Stimulated activated CD4-positive, alpha-beta T cell treated with anti-CD3 and anti-CD28 coated beads, Interleukin-1b, Interleukin-23, amount 100 ng/mL, for 24 hours (primary cell): Measurements from ENCODE around the gene SMIM36.
A peak's percentile ranks its signal among the peaks of the same experiment; 100 is the strongest.
"Not testable (repeated sequence)": the region's sequence is repeated elsewhere in the genome, so short reads cannot be mapped to it uniquely, and the experiment has no call there.

Source experiments
- DNase-seq, 4 experiments: peaks; one replicate each; pipeline ENCODE4 v3.0.0-alpha.2; 2020; ENCODE audit warnings: low read depth in 4 of 4, low spot score in 1 of 4

SMIM36 gene

DNA sequence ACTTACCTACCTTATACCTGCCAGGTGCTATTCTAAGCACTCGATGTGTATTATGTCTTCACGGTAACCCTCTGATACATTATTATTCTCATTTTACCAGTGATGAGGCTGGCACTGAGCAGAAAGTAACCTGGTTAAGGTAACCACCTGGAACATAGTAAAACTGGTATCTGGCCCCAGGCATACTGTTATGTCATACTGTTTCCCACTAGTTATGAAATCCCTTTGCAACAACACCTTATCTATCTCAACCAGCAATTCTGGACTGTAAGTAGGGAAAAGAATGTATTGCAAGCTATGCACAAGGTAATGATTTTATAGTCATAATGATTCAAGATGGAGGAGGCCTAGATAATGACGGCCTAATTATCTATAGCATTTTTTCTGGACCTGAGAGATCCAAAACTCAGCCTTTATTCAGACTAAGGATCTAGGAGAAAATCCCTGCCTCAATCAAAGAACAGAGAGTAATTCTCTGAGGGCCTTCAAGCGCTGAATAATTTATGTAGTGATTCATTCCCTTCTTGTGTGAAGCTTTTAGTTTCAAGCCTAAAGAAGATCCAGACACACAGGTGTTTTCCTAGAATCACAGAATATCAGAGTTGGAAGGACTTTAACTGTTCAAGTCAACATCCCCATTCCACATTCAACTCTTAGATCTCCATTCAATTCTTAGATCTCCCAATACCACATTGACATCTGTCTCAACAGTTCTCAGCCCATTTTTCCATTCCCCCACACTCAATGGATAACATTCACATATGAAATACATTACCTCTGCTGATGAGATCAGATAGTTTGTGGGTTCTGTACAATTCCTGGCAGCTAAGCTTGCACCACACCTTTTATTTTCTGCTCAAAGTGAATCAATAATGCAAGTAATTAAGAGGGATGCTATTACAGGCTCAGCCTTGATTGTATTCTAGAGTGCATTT is 74.8 kb downstream of the SMIM36 start:
- no peak for DNase-seq

DNA sequence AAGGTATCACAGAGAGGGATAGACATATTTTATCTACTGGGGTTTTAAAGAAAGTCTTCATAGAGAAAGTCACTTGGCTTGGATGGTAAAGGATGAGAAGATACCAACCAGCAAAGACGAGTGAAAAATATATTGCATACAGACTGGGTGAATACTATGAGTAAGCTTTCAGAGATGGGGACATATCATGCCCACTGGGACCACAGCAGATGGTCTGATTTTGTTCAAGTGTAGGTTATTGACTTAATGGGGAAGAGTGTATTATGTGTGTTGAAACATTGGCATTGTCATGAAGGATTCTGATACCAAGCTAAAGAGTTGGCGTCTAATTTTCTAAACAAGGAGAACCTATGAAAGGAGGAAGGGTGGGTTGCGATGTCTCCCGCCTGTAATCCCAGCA is 75.8 kb downstream of the SMIM36 start:
- DNase-seq: no peak

DNA sequence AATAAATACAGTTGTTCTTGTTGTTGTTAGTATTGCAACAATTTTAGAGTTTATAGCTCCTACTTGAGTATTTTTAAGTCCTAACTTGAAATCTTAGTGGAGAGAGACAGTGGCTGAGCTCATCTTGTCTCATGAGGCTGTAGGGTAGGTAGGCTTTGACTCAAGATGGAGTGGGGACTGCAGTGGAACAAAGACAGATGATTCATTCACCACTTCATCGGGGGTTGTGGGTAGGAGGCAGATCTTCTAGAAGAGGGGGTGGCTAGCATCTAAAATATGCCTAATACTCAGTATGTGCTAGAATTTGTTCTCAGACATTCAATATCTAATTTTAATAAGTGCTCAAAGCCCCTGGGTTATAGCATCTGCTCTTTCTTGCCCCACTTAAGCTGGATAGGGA is 76.5 kb downstream of the SMIM36 start:
- DNase-seq: no peak

DNA sequence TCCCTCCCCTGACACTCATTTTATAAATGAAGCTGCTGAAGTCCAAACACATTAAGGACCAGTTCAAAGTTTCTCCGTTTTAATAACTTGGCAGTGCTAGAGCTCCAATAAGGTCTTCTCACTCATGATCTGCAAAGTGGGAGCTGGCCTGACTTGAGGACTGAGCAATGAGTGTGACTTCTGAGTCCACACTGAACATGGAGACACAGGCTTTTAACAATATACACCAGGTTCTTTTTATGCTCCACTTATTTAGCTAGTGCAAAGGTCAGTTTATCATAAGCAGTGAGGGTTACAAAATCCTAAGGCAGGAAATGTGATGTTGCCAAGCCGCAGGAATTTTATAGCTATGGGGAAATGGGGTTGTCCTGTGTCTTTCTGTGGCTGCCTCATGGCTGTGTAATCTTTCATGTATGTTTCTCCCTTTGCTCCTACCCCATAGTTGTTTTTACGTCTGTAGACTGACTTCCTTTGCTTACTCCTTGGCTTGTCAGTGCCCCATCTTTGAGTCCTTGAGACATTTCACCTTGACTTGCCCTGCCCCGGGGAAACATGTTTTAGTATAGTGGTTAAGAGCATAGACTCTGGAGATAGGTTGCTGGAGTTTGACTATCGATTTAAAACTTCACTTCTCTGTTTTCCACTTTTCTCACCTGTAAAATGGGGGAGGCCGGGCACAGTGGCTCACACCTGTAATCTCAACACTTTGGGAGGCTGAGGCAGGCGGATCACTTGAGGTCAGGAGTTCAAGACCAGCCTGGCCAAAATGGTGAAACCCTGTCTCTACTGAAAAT is 77.4 kb downstream of the SMIM36 start:
- no peak for DNase-seq

- DNase-seq: no peak
These were observed 78.1 kb downstream of the SMIM36 start for GRCh38 chr17:55433029-55433628.

DNA sequence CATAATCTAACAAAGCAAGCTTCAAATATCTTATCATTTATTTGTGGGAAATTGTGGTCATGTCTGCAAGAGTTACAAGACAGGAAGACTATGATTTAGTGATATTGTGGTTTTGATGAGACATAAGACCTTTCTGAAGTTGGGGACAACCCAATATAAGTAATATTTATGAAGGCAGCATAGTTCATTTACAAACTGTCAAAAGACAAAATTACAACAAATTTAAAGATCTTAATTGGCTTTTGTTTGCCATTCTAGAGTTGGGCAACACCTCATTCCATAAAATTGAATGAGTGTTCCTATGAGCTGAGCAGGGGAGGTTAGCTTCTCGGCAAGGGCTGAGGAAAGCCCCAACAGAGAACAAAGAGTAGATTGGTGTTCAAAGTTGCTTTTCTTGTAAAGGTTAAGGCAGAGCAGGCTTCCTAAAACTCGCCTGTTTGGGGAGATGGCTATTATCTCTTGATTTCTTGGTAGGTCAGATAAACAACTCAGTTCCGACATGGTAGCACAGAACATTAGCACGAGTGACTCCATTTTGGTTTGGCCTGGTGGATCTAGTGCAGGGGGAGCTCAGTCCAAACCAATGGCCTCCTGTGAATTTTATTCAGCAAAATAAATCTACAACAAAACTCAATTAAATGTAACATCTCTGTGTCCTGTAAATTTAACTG is 78.8 kb downstream of the SMIM36 start:
- no peak for DNase-seq

GRCh38 chr17:55431914-55432313 is 79.3 kb downstream of the SMIM36 start:
- DNase-seq: not testable (repeated sequence)

GRCh38 chr17:55430541-55431288 is 80.5 kb downstream of the SMIM36 start:
- no peak for DNase-seq

DNA sequence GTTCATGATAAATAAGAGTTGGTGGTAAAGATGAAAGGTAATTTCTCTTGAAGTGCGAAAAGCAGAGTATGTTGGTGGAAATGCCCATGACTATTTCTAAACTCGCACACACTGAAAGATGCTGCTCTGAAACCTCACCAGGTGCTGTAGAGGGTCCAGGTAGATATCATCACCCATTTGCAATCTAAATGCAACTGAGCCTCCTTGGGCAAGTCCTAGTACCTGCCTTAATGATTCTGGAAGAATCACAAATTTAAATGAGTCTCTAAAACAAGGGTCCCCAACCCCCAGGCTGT is 83.7 kb downstream of the SMIM36 start:
- DNase-seq: no peak

GRCh38 chr17:55426851-55427586 is 84.2 kb downstream of the SMIM36 start:
- no peak for DNase-seq

DNA sequence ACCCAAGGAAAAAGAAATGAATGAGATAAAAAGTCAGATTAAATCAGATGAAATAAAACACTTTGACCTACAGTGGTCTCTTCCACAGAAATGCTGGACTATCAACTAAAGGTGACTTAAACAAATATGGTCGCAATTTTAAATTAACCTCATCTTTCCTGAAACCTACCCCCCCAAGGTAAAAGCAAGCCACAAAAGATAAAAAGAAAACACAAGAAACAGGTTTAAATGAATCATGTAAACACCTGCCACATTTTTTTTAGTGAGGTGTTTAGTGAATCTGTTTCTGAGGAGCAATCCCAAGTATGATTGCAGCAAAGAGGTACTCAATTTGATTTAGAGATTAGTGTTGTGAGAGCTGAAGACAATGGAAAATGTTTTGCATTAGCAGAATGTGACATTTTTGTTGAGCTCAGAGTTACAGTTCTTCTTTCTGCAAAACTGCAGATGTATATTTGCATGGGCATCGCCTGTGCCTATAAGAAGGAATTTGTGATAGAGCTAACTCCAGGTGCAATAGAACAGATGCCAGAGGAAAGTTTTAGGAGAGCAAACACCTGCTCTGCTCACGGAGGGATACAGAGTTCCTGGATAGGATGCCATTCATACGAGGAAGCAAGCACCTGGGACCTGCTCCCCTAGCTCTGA is 86.2 kb downstream of the SMIM36 start:
- DNase-seq: no peak

GRCh38 chr17:55423535-55423934 is 87.7 kb downstream of the SMIM36 start:
- no peak for DNase-seq

- not testable (repeated sequence) for DNase-seq
These were observed 88.5 kb downstream of the SMIM36 start for GRCh38 chr17:55422828-55423164.

- DNase-seq: no peak
These were observed 89.9 kb downstream of the SMIM36 start, which contains the start of gene MMD for GRCh38 chr17:55421179-55421934. MMD (minus strand) TSS chr17:55421835; CDS start chr17:55421695, 140 bp downstream.

DNA sequence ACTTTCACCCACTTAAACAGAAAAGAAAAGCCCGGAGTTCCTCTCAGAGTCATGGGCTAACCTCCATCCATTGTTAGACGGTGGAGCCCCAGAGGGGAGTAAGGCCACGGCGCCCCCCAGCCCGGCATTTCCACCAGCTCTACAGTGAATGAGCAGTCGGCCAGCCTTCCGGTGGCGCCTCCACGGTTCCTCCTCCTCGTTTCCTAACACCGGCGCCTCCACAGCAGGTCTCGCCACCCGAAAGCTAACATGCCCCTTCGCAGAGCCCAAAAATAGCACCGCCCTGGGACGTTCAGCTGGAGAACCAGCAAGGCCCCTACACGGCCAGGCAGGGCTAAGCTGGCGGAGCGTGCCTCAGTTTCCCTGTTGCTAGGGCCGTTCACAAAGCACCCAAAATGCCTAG is 90.5 kb downstream of the SMIM36 start:
- DNase-seq: peak in 2 of 4 experiments; percentile 18 to 25

DNA sequence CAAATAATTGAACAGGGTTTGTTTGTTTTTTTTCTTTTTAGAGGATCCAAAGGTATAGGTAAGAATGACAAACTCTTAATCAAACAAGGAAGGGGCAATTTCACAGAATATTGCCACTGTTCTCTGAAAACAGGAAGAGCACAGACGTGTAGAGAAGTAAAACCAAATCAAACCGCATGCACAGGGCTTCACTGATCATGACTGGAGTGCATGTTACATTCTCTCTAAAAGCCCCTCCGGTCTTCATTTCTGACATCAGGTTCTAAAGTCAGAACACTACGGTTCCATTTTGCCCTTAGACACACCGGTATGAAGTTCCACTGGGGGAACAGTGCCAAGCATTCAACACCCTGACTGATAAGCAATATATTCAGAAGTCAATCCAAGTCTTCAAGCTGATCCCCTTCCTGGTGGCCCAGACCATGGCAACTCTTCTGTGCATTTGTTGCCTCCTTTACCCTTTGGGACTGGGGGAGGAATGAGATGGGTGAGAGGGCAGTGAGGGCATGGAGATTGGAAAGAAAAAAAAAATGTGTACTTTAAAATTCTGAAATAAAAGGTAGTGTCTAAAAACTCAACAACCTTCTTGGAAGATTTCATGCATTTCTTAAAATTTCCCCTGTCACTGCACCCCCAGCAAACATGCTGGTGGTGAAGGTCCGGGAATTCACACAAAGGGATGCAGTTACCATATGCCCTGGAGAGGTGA is 91.0 kb downstream of the SMIM36 start:
- peak in 1 of 4 experiments; percentile 2 for DNase-seq

DNA sequence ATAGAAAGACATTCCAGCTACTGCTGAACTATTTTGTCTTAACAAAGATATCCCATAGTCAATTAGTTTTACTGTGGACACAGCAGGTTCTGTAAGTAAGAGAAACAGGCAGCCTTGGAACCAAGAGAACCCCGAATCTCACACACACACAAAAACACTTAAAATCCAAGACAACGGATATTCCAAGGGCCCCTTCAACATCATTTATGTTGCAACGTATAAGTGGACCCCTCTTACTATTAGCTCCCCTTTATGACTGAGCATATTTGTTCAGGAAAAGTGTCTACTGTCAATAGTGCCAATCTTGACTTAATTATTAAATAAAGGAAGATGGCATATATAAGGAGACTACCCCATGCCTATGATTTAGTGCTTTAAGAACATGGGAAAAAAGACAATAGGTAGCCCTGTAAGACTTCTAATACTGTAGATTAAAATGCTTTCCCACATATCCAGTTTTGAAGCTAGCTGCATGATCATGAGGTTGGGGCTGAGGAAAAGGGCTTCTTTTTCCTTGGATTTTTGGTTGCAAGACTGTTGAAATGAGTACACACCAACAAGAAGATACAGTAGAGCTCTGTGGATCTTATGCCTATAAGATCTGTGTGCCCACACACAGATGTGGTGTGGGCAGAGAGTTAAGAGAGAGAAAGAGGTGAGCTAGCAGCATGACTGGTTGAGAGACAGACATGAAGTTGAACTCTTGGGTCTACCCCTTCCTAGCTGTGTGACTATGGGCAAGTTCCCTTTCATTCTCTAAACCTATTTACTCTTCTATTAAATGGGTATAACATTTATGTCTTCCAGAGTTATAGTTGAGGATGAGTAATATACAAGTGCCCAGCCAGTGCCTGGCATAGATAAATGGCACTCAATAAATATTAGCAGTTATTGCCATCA is 92.6 kb downstream of the SMIM36 start:
- DNase-seq: no peak
